ENCODE data around the gene POM121L2. TPM values are rescaled to one million over a fixed set of nuclear protein-coding genes. Genes with fewer than 3 reads are reported as not detected.

POM121L2 gene
- total and polyA plus RNA-seq, 9 of the 15 experiments (the other 6 are each of a cell fraction or from before 2014, with no cell fraction given), result 0.23 to 0.45 TPM; not detected in 7

GRCh38 chr6:27280064-27280539, 32.0 kb downstream of the POM121L2 start (continued):
- TF ChIP-seq TBL1XR1 (IDR thresholded peaks at IDR 0.05; ENCODE audit: low read length in 2 of 2) (peak; percentile 10 to 95; a peak in 2 of 4 replicates), ZNF77 (CRISPR knock-in tag; IDR thresholded peaks at IDR 0.05) (no peak), TCF7 (IDR thresholded peaks at IDR 0.05; ENCODE audit: borderline replicate concordance) (0 out of 2 replicates have a peak, but pooled peaks have one; percentile 11), GTF3C2 (IDR thresholded peaks at IDR 0.05; ENCODE audit: borderline replicate concordance, extremely low read depth, insufficient read length) (peak; percentile 97), RAD51 (IDR thresholded peaks at IDR 0.05; ENCODE audit: borderline replicate concordance, low read depth) (0 out of 2 replicates have a peak, but pooled peaks have one; percentile 16), ZNF584 (CRISPR knock-in tag; IDR thresholded peaks at IDR 0.05; ENCODE audit: low read depth) (0 out of 2 replicates have a peak, but pooled peaks have one; percentile 56), LEF1 (IDR thresholded peaks at IDR 0.05) (peak; percentile 63; the same call in 1 of the 2 replicates), IRF9 (tag; IDR thresholded peaks at IDR 0.05) (no peak), GTF2F1 (IDR thresholded peaks at IDR 0.05; ENCODE audit: low read depth, low read length) (0 out of 2 replicates have a peak, but pooled peaks have one; percentile 13), ZNF274 (IDR thresholded peaks at IDR 0.05; ENCODE audit: borderline replicate concordance, low read depth, low read length) (no peak), CREB3 (tag; conservative IDR thresholded peaks at IDR 0.05; ENCODE audit: low read depth) (no peak), NR2F6 (CRISPR knock-in tag; IDR thresholded peaks at IDR 0.05) (no peak), RBM14 (IDR thresholded peaks at IDR 0.05; ENCODE audit: borderline replicate concordance, insufficient read depth, low read depth, low read length) (no peak), RBM39 (optimal IDR thresholded peaks at IDR 0.05; ENCODE audit: low read depth, low read length) (no peak), ZEB2 (IDR thresholded peaks at IDR 0.05) (peak; percentile 52; the same call in 1 of the 2 replicates)
- TF ChIP-seq, protein P1, sequence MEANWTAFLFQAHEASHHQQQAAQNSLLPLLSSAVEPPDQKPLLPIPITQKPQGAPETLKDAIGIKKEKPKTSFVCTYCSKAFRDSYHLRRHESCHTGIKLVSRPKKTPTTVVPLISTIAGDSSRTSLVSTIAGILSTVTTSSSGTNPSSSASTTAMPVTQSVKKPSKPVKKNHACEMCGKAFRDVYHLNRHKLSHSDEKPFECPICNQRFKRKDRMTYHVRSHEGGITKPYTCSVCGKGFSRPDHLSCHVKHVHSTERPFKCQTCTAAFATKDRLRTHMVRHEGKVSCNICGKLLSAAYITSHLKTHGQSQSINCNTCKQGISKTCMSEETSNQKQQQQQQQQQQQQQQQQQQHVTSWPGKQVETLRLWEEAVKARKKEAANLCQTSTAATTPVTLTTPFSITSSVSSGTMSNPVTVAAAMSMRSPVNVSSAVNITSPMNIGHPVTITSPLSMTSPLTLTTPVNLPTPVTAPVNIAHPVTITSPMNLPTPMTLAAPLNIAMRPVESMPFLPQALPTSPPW (CRISPR knock-in tag; IDR thresholded peaks at IDR 0.05), result peak; percentile 36
- TF ChIP-seq, protein P2, sequence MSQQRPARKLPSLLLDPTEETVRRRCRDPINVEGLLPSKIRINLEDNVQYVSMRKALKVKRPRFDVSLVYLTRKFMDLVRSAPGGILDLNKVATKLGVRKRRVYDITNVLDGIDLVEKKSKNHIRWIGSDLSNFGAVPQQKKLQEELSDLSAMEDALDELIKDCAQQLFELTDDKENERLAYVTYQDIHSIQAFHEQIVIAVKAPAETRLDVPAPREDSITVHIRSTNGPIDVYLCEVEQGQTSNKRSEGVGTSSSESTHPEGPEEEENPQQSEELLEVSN (IDR thresholded peaks at IDR 0.05; ENCODE audit: borderline replicate concordance in 1 of 2, extremely low read depth in 1 of 2, insufficient read depth in 1 of 2, insufficient read length in 1 of 2, low read depth in 1 of 2, low read length in 1 of 2, poor library complexity in 1 of 2, severe bottlenecking in 1 of 2), result peak in 1 of 2 experiments; percentile 35
